A673 (cell line): ENCODE data around the gene EPN2.

Source experiments
- CTCF ChIP-seq: fragments of 300-800, 200-600 bp; sonication (generic); conservative IDR thresholded peaks from 2 replicates; pipeline ENCODE4 v1.5.1; 2017; ENCODE audit warnings: low read depth, mild to moderate bottlenecking, antibody characterized with exemption, low read length, moderate library complexity, mixed read lengths
- EZH2 ChIP-seq: fragments of 200-600 bp; sonication (generic); IDR thresholded peaks from 2 replicates; pipeline ENCODE4 v1.6.1; 2017; ENCODE audit warnings: borderline replicate concordance, low read depth, mild to moderate bottlenecking, mixed read lengths, antibody characterized with exemption, low read length; ENCODE audit not compliant: poor library complexity, severe bottlenecking

- TF ChIP-seq CTCF (no peak), EZH2 (no peak)
Measured at GRCh38 chr17:19290066-19290705, 53.0 kb downstream of the EPN2 start.
